ENCODE data around the gene PTPRM.

PTPRM gene

GRCh38 chr18:8348051-8348720, 781.1 kb downstream of the PTPRM start:
- no peak for TF ChIP-seq CTCF (IDR thresholded peaks at IDR 0.05; ENCODE audit: low read depth, low read length)
- no peak overlapping the region for H3K4me3 ChIP-seq (ENCODE audit: low read depth, low read length)

- no peak for TF ChIP-seq CTCF (IDR thresholded peaks at IDR 0.05; ENCODE audit: low read depth, low read length)
- no peak overlapping the region for H3K4me3 ChIP-seq (ENCODE audit: low read depth, low read length)
These were observed 782.6 kb downstream of the PTPRM start for GRCh38 chr18:8349608-8350323.

- H3K4me3 ChIP-seq (ENCODE audit: low read depth, low read length), result no peak overlapping the region
- no peak for TF ChIP-seq CTCF (IDR thresholded peaks at IDR 0.05; ENCODE audit: low read depth, low read length)
These were observed 783.5 kb downstream of the PTPRM start for GRCh38 chr18:8350628-8351027.

GRCh38 chr18:8351161-8351560, 784.0 kb downstream of the PTPRM start:
- no peak for TF ChIP-seq CTCF (IDR thresholded peaks at IDR 0.05; ENCODE audit: low read depth, low read length)
- H3K4me3 ChIP-seq (ENCODE audit: low read depth, low read length), result no peak overlapping the region

- no peak overlapping the region for H3K4me3 ChIP-seq (ENCODE audit: low read depth, low read length)
- TF ChIP-seq CTCF (IDR thresholded peaks at IDR 0.05; ENCODE audit: low read depth, low read length), result no peak
These were observed 787.2 kb downstream of the PTPRM start for GRCh38 chr18:8354304-8354703.

GRCh38 chr18:8356001-8356400, 788.9 kb downstream of the PTPRM start:
- H3K4me3 ChIP-seq (ENCODE audit: low read depth, low read length), result no peak overlapping the region
- TF ChIP-seq CTCF (IDR thresholded peaks at IDR 0.05; ENCODE audit: low read depth, low read length), result no peak

GRCh38 chr18:8357320-8357719, 790.2 kb downstream of the PTPRM start:
- H3K4me3 ChIP-seq (ENCODE audit: low read depth, low read length), result no peak overlapping the region
- TF ChIP-seq CTCF (IDR thresholded peaks at IDR 0.05; ENCODE audit: low read depth, low read length), result no peak

Data from WI38 (cell line).